Subcutaneous adipose tissue (tissue), 4 donors: ENCODE measurements around the gene EHBP1. TPM values are rescaled to one million over a fixed set of nuclear protein-coding genes. Genes with fewer than 3 reads are reported as not detected.

Source experiments
- CTCF ChIP-seq: fragments of 450-650 bp; IDR thresholded peaks from one replicate; pipeline ENCODE4 v1.5.1; 2016; ENCODE audit warnings: low read depth, mild to moderate bottlenecking, control low read depth, antibody characterized with exemption, moderate library complexity
- total RNA-seq, 4 donors: library from RNA; depleted of rRNA; stranded (reverse); fragments of >200 nt; gene quantifications; one replicate each; pipeline ENCODE4 v1.1.0, GENCODE V29; 2016

Gene EHBP1
- total RNA-seq, 4 donors from 2014 or later: 77.5 to 145 (median 110) TPM

GRCh38 chr2:62999905-63000304 is 294.4 kb downstream of the EHBP1 start:
- no peak for TF ChIP-seq CTCF

- no peak for TF ChIP-seq CTCF
Measured at GRCh38 chr2:63000801-63001200, 295.3 kb downstream of the EHBP1 start.

GRCh38 chr2:63001576-63001975 is 296.1 kb downstream of the EHBP1 start:
- no peak for TF ChIP-seq CTCF

GRCh38 chr2:63003351-63003750 is 297.8 kb downstream of the EHBP1 start:
- no peak for TF ChIP-seq CTCF

GRCh38 chr2:63007813-63008458 is 302.4 kb downstream of the EHBP1 start:
- TF ChIP-seq CTCF: no peak

GRCh38 chr2:63008838-63009237 is 303.3 kb downstream of the EHBP1 start:
- no peak for TF ChIP-seq CTCF

- no peak for TF ChIP-seq CTCF
Measured at GRCh38 chr2:63009490-63009889, 304.0 kb downstream of the EHBP1 start.
